Neutrophil (primary cell): ENCODE results near the gene FUT1.

ENCODE experiments used
- H3K27ac ChIP-seq: fragments of 200-600 bp; sonication (generic); 2 replicates; pipeline ENCODE4 v1.5.1; 2016; ENCODE audit warnings: mild to moderate bottlenecking, moderate library complexity
- H3K27me3 ChIP-seq: fragments of 200-600 bp; sonication (generic); 2 replicates; pipeline ENCODE4 v1.6.0; 2016; ENCODE audit warnings: mild to moderate bottlenecking
- H3K36me3 ChIP-seq: fragments of 200-600 bp; sonication (generic); 2 replicates; pipeline ENCODE4 v1.5.1; 2017
- H3K4me1 ChIP-seq, 2 experiments: fragments of 200-600 bp in 1 of 2; sonication (generic) in 1 of 2; 1 replicate in 1 of 2; 2 replicates in 1 of 2; pipeline versions ENCODE4 v1.5.1 to v1.6.1; 2013 to 2016; ENCODE audit warnings: low read depth in 1 of 2, low read length in 1 of 2, mild to moderate bottlenecking in 1 of 2, moderate library complexity in 1 of 2; ENCODE audit not compliant: control insufficient read depth in 1 of 2, insufficient read depth in 1 of 2
- H3K4me3 ChIP-seq, 2 experiments: fragments of 200-600 bp in 1 of 2; sonication (generic) in 1 of 2; 1 replicate in 1 of 2; 2 replicates in 1 of 2; pipeline ENCODE4 v1.5.1; 2013 to 2016; ENCODE audit warnings: low read depth in 1 of 2, low read length in 1 of 2, mild to moderate bottlenecking in 1 of 2, moderate library complexity in 1 of 2
- H3K9me3 ChIP-seq: fragments of 200-600 bp; sonication (generic); 2 replicates; pipeline ENCODE4 v1.5.1; 2016
- CTCF ChIP-seq: fragments of 200-600 bp; sonication (generic); IDR thresholded peaks from 2 replicates; pipeline ENCODE4 v1.5.1; 2016; ENCODE audit warnings: antibody characterized with exemption

The FUT1 gene

GRCh38 chr19:48752496-48753365 is at the start of gene FUT1:
TSS of gene FUT1 (minus strand) at chr19:48752641. CDS start at chr19:48751281, 1,360 bp downstream.
- Histone ChIP-seq H3K4me1 (no peaks in the 10 kb centered on the region), H3K4me3 (no peak within 1 kb of the TSS), H3K36me3 (no peaks in the 10 kb centered on the region), H3K27ac (no peak within 1 kb of the TSS), H3K27me3 (peaks cover 82% of the 10 kb centered on the region), H3K9me3 (no peaks in the 10 kb centered on the region)
- TF ChIP-seq CTCF: no peak

GRCh38 chr19:48799358-48800300 is 47.2 kb upstream of the FUT1 start:
- Histone ChIP-seq H3K4me3 (no peak overlapping the region), H3K27ac (no peak overlapping the region), H3K4me1 (peaks cover 0 to 6% of the 10 kb centered on the region in 2 experiments), H3K9me3 (no peaks in the 10 kb centered on the region), H3K36me3 (no peaks in the 10 kb centered on the region), H3K27me3 (no peaks in the 10 kb centered on the region)
- TF ChIP-seq CTCF: no peak

GRCh38 chr19:48798937-48799336 is 46.5 kb upstream of the FUT1 start:
- H3K27me3 ChIP-seq: no peaks in the 10 kb centered on the region
- H3K27ac ChIP-seq: no peak overlapping the region
- peaks cover 0 to 6% of the 10 kb centered on the region in 2 experiments for H3K4me1 ChIP-seq
- no peaks in the 10 kb centered on the region for H3K36me3 ChIP-seq
- H3K9me3 ChIP-seq: no peaks in the 10 kb centered on the region
- no peak for TF ChIP-seq CTCF
- no peak overlapping the region for H3K4me3 ChIP-seq

- Histone ChIP-seq H3K4me3 (no peak overlapping the region), H3K27me3 (no peaks in the 10 kb centered on the region), H3K27ac (no peak overlapping the region), H3K9me3 (no peaks in the 10 kb centered on the region), H3K36me3 (no peaks in the 10 kb centered on the region), H3K4me1 (peaks cover 0 to 6% of the 10 kb centered on the region in 2 experiments)
- TF ChIP-seq CTCF: no peak
Measured at GRCh38 chr19:48797103-48797502, 44.7 kb upstream of the FUT1 start.

- H3K4me3 ChIP-seq: no peak overlapping the region
- no peak for TF ChIP-seq CTCF
- H3K9me3 ChIP-seq: no peaks in the 10 kb centered on the region
- no peaks in the 10 kb centered on the region for H3K36me3 ChIP-seq
- H3K27me3 ChIP-seq: no peaks in the 10 kb centered on the region
- peaks cover 0 to 6% of the 10 kb centered on the region in 2 experiments for H3K4me1 ChIP-seq
- no peak overlapping the region for H3K27ac ChIP-seq
Measured at GRCh38 chr19:48796298-48797083, 44.0 kb upstream of the FUT1 start.
